GM21786 (cell line): ENCODE results near the gene KRTAP10-7.
"Not testable (repeated sequence)": the region's sequence is repeated elsewhere in the genome, so short reads cannot be mapped to it uniquely, and the experiment has no call there.

Experiments used
- ATAC-seq: cut with Tn5 transposase; IDR thresholded peaks from one replicate; pipeline ENCODE4 v1.9.1; 2021; ENCODE audit not compliant: unreplicated experiment

KRTAP10-7 gene

GRCh38 chr21:44571844-44572782, 28.3 kb upstream of the KRTAP10-7 start:
- ATAC-seq, result no peak

GRCh38 chr21:44572959-44573583, 27.3 kb upstream of the KRTAP10-7 start:
- no peak for ATAC-seq

GRCh38 chr21:44573630-44574456, 26.6 kb upstream of the KRTAP10-7 start, which contains the start of gene KRTAP10-4:
KRTAP10-4 (plus strand) TSS chr21:44573729; CDS start chr21:44573759, 30 bp downstream.
- not testable (repeated sequence) for ATAC-seq

GRCh38 chr21:44574457-44575306, 25.7 kb upstream of the KRTAP10-7 start:
- no peak for ATAC-seq

- no peak for ATAC-seq
These were observed 24.9 kb upstream of the KRTAP10-7 start for GRCh38 chr21:44575307-44576024.

GRCh38 chr21:44576025-44576420, 24.4 kb upstream of the KRTAP10-7 start:
- no peak for ATAC-seq

- no peak for ATAC-seq
These were observed 21.9 kb upstream of the KRTAP10-7 start for GRCh38 chr21:44578371-44579055.

GRCh38 chr21:44579056-44579832, 21.2 kb upstream of the KRTAP10-7 start:
- no peak for ATAC-seq

GRCh38 chr21:44579833-44580144, 20.6 kb upstream of the KRTAP10-7 start:
- no peak for ATAC-seq

- not testable (repeated sequence) for ATAC-seq
These were observed 20.1 kb upstream of the KRTAP10-7 start, which contains the start of gene KRTAP10-5 for GRCh38 chr21:44580231-44580821. KRTAP10-5 (minus strand) TSS chr21:44580604; CDS start chr21:44580578, 26 bp downstream.

GRCh38 chr21:44581158-44581557, 19.2 kb upstream of the KRTAP10-7 start:
- ATAC-seq, result no peak

GRCh38 chr21:44582055-44582454, 18.3 kb upstream of the KRTAP10-7 start:
- no peak for ATAC-seq

- ATAC-seq, result no peak
These were observed 17.2 kb upstream of the KRTAP10-7 start for GRCh38 chr21:44583089-44583799.

GRCh38 chr21:44583800-44584147, 16.6 kb upstream of the KRTAP10-7 start:
- no peak for ATAC-seq

- ATAC-seq, result no peak
These were observed 14.5 kb upstream of the KRTAP10-7 start for GRCh38 chr21:44585892-44586291.

GRCh38 chr21:44589094-44589493, 11.3 kb upstream of the KRTAP10-7 start:
- no peak for ATAC-seq

GRCh38 chr21:44589586-44590305, 10.7 kb upstream of the KRTAP10-7 start:
- no peak for ATAC-seq
